Activated naive CD4-positive, alpha-beta T cell treated with anti-CD3 and anti-CD28 coated beads, Interleukin-2, amount 10 ng/mL, durations not matched to agents 7 days and 5 days (primary cell): ENCODE results near the gene KAZN.

Experiments used
- CTCF ChIA-PET: fragments of 350-600 bp; sonication (Branson Sonifier 250); formaldehyde crosslinking; loops from one replicate; lab custom pipeline; 2021; ENCODE audit warnings: antibody characterized with exemption; lab: Charles Lee
- DNase-seq: peaks from one replicate; pipeline ENCODE4 v3.0.0-alpha.2; 2020
- H3K27ac Mint-ChIP-seq: one replicate; pipeline ENCODE4 v1.8.0; 2021; ENCODE audit warnings: mild to moderate bottlenecking, moderate library complexity, mixed read lengths
- H3K27me3 Mint-ChIP-seq: one replicate; pipeline ENCODE4 v1.8.0; 2021; ENCODE audit warnings: mild to moderate bottlenecking, mixed read lengths
- H3K36me3 Mint-ChIP-seq: one replicate; pipeline ENCODE4 v1.8.0; 2021; ENCODE audit warnings: mixed read lengths
- H3K4me1 Mint-ChIP-seq: one replicate; pipeline ENCODE4 v1.8.0; 2021; ENCODE audit warnings: mixed read lengths
- H3K4me3 Mint-ChIP-seq: one replicate; pipeline ENCODE4 v1.8.0; 2021; ENCODE audit warnings: mild to moderate bottlenecking, moderate library complexity, mixed read lengths
- H3K9me3 Mint-ChIP-seq: one replicate; pipeline ENCODE4 v1.8.0; 2021; ENCODE audit warnings: mixed read lengths

The KAZN gene

DNA sequence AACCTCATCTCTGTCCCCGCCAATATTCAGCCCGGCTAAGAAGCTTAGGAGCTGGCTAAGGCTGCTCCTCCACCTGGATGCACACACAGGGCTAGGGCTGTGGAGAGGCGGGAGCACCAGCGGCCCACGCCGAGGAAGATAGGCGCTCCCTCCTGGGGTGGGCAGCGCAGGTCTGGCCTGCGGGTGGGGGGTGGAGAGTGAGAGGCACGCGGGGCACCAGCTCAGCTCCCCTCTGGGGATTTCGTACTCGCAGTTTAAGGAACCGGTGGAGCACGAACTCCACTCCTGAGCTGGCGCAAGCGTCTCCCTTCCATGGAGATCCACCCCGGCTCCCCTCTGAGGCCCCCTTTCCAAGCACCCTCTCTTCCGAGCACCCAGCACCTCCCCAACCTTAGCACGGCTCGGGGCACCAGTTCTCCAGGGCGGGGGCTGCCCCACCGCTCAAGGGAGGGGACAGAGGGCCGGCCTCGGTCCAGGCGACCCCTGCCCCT lies 433 bp upstream of the KAZN start:
- H3K4me3 Mint-ChIP-seq = no peak overlapping the region
- H3K9me3 Mint-ChIP-seq = no peaks in the 10 kb centered on the region
- peaks cover 51% of the 10 kb centered on the region for H3K27me3 Mint-ChIP-seq
- no peak overlapping the region for H3K27ac Mint-ChIP-seq
- no peaks in the 10 kb centered on the region for H3K36me3 Mint-ChIP-seq
- CTCF ChIA-PET = no interaction called here
- no peak for DNase-seq
- H3K4me1 Mint-ChIP-seq = no peaks in the 10 kb centered on the region

DNA sequence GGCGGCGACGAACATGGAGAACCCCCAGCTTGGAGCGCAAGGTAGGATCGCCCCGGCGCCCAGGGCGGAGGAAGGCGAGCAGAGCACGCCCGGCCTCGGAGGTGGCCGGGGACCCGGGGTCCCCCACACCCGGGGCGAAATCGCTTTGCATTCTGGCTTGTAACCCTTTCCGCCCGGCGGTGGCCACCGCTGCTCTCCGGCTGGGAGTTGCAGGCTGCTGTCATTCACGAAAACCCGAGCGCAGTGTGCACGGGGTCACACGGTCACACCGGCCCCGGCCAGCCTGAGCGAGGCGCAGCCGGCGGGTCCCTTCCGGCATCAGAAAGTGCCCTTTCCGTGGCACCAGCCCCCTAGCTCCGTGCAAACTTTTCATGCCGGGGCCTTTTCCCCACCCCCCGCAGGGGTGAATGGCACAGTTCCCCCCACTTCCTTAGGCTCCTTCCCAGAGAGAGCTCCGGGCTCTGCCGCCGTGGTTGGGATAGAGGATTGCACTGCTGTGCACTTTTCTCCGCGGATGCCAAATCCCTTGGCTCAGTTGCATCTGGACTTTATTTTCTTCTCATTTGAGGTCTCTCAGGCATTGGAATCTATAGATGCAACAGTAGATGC lies 802 bp downstream of the KAZN start:
- no peaks in the 10 kb centered on the region for H3K36me3 Mint-ChIP-seq
- H3K9me3 Mint-ChIP-seq = no peaks in the 10 kb centered on the region
- DNase-seq = no peak
- H3K27ac Mint-ChIP-seq = no peak overlapping the region
- H3K27me3 Mint-ChIP-seq = peaks cover 51% of the 10 kb centered on the region
- H3K4me3 Mint-ChIP-seq = no peak overlapping the region
- CTCF ChIA-PET = no interaction called here
- no peaks in the 10 kb centered on the region for H3K4me1 Mint-ChIP-seq

DNA sequence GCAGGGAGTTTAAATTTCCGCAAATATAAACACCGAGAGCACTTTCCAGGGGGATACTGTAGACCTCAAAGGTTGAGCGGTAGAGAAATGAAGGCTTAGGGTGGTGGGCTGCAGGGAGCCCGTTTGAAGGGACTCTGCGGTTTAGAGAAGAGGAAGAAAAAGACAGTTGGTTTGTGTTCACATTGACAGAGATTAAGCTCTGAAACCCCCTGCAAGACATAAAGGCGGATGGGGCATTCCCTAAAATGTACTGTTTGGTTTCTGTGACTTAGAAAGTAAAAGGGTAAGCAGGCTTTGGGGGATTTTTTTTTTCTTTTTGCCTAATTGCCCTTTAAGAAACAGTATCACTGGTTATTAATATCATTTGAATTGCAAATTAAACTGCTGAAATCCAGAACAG lies 1.3 kb downstream of the KAZN start:
- H3K27ac Mint-ChIP-seq = no peak overlapping the region
- CTCF ChIA-PET = no interaction called here
- peaks cover 51% of the 10 kb centered on the region for H3K27me3 Mint-ChIP-seq
- H3K9me3 Mint-ChIP-seq = no peaks in the 10 kb centered on the region
- H3K36me3 Mint-ChIP-seq = no peaks in the 10 kb centered on the region
- no peak overlapping the region for H3K4me3 Mint-ChIP-seq
- DNase-seq = no peak
- no peaks in the 10 kb centered on the region for H3K4me1 Mint-ChIP-seq

DNA sequence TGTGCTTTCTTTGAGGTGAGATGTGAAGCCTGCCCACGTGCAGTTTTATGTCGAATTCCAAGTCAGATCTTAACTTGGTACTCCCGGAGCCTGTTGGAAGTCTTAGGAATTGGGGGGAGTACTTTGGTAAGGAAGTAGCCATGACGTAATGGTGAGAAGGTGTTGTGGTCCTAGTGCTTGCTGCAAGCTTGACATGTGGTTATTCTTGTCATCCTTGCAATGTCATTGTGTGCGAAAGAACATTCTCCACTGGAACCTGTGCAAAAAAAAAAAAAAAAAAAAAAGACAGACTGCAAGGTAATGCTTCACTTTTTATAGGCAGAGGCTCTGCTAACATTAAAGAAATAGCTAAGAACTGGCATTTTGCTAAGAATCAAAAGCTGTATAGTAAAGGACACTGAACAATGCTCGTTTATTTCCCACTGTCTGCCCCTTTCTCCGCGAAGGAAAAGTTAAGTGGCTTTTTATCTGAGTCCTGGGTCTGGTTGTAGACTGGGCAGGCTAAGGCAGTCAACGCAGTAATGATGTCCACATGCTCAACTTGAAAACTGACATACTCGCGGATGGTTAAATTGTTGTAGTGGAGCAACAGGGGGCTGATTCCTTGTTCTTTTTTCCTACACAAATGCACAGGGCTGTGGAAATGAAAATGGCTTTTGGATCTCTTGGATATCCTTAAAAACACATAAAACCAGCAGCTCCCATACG lies 2.1 kb downstream of the KAZN start:
- CTCF ChIA-PET = no interaction called here
- no peak for DNase-seq
- Mint-ChIP-seq H3K27ac (no peak overlapping the region), H3K36me3 (no peaks in the 10 kb centered on the region), H3K4me1 (no peaks in the 10 kb centered on the region), H3K27me3 (peaks cover 51% of the 10 kb centered on the region), H3K9me3 (no peaks in the 10 kb centered on the region), H3K4me3 (no peak overlapping the region)

DNA sequence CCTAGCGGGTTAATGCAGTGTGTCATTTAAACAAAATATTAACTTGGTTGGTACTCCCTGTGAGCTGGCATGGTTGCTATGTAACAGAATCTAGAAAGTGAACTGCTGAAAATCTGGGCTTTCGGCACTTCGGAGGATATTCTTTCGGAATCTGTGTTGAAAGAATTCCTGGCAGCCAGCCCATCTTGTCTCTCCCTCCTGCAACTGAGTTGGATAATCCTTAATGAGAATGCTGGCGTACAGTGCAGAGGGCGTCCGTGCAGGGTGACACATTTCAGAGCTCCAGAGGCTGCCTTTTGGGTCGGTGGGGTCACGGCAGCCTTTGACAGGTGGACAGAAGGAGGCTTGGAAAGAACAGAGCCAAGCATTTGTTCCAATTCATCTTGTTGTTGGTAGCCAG lies 3.7 kb downstream of the KAZN start:
- H3K27me3 Mint-ChIP-seq = peaks cover 48% of the 10 kb centered on the region
- DNase-seq = no peak
- no peaks in the 10 kb centered on the region for H3K9me3 Mint-ChIP-seq
- H3K4me3 Mint-ChIP-seq = no peak overlapping the region
- CTCF ChIA-PET = no interaction called here
- no peaks in the 10 kb centered on the region for H3K4me1 Mint-ChIP-seq
- H3K36me3 Mint-ChIP-seq = no peaks in the 10 kb centered on the region
- no peak overlapping the region for H3K27ac Mint-ChIP-seq

DNA sequence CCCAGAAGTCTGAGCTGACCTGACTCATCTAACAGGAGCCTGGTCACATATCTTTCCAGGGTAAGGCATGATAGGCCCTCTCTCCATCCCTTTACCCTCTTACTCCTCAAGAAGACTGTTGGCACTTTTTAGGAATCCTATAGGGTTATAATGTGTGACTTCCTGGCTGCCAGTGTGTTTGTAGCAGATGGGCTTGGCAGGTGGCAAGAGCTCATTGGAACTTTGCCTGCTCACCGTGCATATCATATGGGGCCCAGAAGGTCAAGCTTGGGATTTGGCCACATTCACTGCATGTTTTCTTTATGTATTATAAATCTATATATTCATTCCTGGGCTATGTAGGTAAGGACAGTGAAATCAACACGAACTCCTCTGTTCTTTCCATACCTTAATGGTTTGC lies 5.2 kb downstream of the KAZN start:
- Mint-ChIP-seq H3K4me3 (no peak overlapping the region), H3K27ac (no peak overlapping the region), H3K27me3 (peaks cover 33% of the 10 kb centered on the region), H3K36me3 (no peaks in the 10 kb centered on the region), H3K4me1 (no peaks in the 10 kb centered on the region), H3K9me3 (no peaks in the 10 kb centered on the region)
- CTCF ChIA-PET = no interaction called here
- DNase-seq = no peak

DNA sequence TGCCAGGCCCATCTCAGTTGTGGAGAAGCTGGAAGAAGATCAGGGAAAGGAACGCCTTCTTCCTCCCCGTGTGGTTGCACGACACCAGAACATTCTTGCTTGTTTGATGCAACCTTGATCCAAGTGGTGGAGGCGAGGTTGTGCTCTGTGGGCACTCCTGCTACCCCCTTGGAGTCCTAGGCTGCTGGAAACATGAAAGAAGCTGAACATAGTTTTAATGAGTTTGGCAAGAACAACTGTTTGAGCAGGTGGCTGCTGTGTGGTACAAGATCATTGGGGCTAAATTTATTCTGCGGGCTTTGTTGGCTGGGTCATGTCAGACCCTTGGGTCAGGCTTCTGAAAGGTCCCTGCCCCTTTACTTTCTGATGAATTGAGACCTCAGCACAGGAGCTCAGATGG lies 5.9 kb downstream of the KAZN start:
- Mint-ChIP-seq H3K36me3 (no peaks in the 10 kb centered on the region), H3K27me3 (peaks cover 25% of the 10 kb centered on the region), H3K4me1 (no peaks in the 10 kb centered on the region), H3K27ac (no peak overlapping the region), H3K9me3 (no peaks in the 10 kb centered on the region), H3K4me3 (no peak overlapping the region)
- DNase-seq = no peak
- CTCF ChIA-PET = no interaction called here

DNA sequence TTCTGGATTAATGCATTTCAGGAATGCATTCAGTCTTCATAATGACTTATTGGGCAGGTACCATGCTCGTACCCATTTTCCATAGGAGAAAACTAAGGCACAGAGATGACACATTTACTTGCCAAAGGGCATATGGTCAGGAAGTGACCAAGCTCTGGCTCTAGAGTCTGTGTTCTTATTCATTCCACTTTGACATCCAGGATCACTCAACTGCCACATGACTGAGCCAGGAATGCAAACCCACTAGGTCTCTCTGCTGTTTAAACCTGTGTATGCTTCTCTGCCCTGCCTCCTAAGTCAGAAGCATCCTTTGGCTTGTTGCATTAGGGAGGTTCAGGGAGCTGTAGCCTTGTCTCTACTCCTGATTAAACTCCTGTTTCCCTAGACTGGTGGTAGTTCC lies 7.5 kb downstream of the KAZN start:
- Mint-ChIP-seq H3K27me3 (peaks cover 10% of the 10 kb centered on the region), H3K27ac (no peak overlapping the region), H3K36me3 (no peaks in the 10 kb centered on the region), H3K9me3 (no peaks in the 10 kb centered on the region), H3K4me3 (no peak overlapping the region), H3K4me1 (no peaks in the 10 kb centered on the region)
- DNase-seq = no peak
- CTCF ChIA-PET = no interaction called here

DNA sequence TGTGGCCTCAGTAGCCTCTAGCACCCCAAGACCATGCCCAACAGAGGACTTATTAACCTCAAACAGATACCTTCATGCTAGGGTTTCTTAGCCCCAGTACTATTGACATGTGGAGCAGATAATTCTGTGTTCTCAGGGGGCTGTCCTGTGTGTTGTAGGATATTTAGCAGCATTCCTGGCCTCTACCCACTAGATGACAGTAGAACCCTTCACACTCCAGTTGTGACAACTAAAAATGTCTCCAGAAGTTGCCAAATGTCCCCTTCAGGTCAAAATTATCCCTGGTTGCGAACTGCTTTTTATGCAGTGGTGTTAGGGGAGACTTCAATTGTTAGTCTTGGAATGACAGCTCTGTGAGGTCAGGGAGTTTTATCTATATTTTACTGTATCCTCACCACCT lies 8.1 kb downstream of the KAZN start:
- CTCF ChIA-PET = no interaction called here
- H3K27ac Mint-ChIP-seq = no peak overlapping the region
- no peaks in the 10 kb centered on the region for H3K36me3 Mint-ChIP-seq
- H3K9me3 Mint-ChIP-seq = no peaks in the 10 kb centered on the region
- peaks cover 4% of the 10 kb centered on the region for H3K27me3 Mint-ChIP-seq
- H3K4me1 Mint-ChIP-seq = no peaks in the 10 kb centered on the region
- no peak overlapping the region for H3K4me3 Mint-ChIP-seq
- no peak for DNase-seq

DNA sequence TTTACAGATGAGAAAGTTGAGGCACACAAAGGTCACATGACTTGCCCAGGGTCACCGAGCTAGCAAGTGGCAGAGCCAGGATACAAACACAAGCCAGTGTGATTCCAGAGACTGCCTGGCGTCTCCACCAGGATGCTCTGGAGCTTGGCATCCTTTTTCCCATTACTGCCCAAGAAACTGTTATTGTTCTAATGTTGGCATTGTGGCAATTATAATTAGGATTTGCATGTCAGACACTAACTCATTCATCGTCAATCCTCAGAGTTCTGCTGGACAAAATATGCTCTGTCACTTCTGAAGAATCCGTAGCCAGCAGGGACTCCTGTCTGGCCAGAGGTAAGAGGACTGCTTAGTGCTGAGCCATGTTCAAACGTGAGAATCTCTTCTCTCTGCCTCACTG lies 8.8 kb downstream of the KAZN start:
- Mint-ChIP-seq H3K27me3 (peaks cover 1% of the 10 kb centered on the region), H3K9me3 (no peaks in the 10 kb centered on the region), H3K4me3 (no peak overlapping the region), H3K36me3 (no peaks in the 10 kb centered on the region), H3K27ac (no peak overlapping the region), H3K4me1 (no peaks in the 10 kb centered on the region)
- CTCF ChIA-PET = no interaction called here
- DNase-seq = no peak

DNA sequence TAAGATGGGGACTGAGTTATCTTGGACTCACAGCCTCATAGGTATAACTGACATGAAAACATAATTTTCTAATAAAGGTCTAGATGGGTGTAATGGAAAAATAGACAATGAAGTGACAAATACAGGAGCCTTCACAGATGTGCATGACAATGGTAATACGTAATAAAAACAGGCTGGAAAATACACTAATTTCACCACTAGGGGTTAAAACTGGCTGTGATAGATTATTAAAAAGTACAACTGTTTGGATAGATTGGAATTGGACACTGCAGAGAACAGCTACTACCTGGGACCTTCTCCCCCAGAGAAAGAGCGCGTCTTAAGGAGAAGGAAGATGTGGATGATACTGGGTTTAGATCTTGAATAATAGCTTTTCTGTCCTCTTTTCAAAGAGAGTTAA lies 9.8 kb downstream of the KAZN start:
- Mint-ChIP-seq H3K4me3 (no peak overlapping the region), H3K27me3 (no peaks in the 10 kb centered on the region), H3K4me1 (no peaks in the 10 kb centered on the region), H3K27ac (no peak overlapping the region), H3K36me3 (no peaks in the 10 kb centered on the region), H3K9me3 (no peaks in the 10 kb centered on the region)
- no peak for DNase-seq
- CTCF ChIA-PET = no interaction called here

DNA sequence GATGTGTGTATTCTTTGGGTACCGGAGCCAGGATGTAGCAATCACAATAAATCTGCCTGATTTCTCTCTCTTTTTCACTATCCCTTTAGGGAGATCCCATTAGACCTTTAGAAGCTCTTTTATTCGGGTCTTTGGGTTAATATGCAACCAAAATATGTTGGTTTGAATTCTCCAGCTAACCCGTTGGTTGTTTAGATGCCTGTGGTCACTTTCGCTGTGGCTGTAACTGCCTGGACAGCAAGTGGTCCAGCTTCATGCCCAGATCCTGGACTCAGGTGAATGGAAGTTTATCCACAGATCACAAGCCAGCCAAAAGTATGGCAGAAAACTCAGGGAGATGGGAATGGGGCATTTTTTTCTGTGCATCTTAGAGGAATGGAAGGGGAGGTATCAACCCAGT lies 12.3 kb downstream of the KAZN start:
- DNase-seq = no peak
- Mint-ChIP-seq H3K9me3 (peaks cover 3% of the 10 kb centered on the region), H3K4me3 (no peak overlapping the region), H3K36me3 (no peaks in the 10 kb centered on the region), H3K27ac (no peak overlapping the region), H3K27me3 (no peaks in the 10 kb centered on the region), H3K4me1 (no peaks in the 10 kb centered on the region)
- CTCF ChIA-PET = no interaction called here

DNA sequence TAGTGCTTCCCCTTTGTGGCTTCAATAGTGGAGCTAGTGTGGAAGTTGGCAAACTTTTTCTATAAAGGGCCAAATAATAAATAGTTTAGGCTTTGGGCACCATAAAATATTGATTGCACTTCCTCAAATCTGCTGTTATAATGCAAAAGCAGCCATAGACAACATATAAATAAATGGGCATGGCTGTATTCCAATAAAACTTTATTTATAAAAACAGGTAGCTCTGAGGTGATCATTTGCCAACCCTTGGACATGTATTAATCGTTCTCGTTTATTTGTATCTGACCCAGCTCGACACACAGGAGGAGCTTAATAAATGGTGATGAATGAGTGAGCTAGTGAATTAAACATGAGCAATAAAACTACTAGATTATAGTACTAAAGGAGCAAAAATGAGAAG lies 13.3 kb downstream of the KAZN start:
- no peak for DNase-seq
- H3K4me3 Mint-ChIP-seq = no peak overlapping the region
- H3K9me3 Mint-ChIP-seq = peaks cover 3% of the 10 kb centered on the region
- no peak overlapping the region for H3K27ac Mint-ChIP-seq
- CTCF ChIA-PET = no interaction called here
- no peaks in the 10 kb centered on the region for H3K4me1 Mint-ChIP-seq
- H3K27me3 Mint-ChIP-seq = no peaks in the 10 kb centered on the region
- H3K36me3 Mint-ChIP-seq = no peaks in the 10 kb centered on the region

DNA sequence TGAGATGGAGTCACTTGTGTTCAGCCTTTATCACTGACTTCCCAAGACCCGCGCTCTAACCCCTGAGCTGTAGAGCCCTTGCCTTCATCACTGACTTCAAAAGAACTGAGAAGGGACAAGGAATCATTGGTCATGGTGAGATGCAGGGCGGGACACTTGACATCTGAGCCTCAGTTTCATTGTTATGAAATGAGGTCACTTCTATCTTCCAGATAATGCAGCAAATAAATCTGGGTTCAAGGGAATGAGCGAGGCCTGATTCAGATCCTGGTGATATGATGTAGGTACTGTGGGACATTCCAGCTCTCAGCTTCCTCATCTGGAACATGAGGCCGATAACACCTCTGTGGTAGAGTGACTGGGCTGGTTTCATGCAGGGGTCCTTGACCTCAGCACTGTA lies 13.8 kb downstream of the KAZN start:
- H3K27me3 Mint-ChIP-seq = no peaks in the 10 kb centered on the region
- no peaks in the 10 kb centered on the region for H3K4me1 Mint-ChIP-seq
- H3K9me3 Mint-ChIP-seq = peaks cover 3% of the 10 kb centered on the region
- no peaks in the 10 kb centered on the region for H3K36me3 Mint-ChIP-seq
- CTCF ChIA-PET = no interaction called here
- no peak overlapping the region for H3K27ac Mint-ChIP-seq
- DNase-seq = no peak
- H3K4me3 Mint-ChIP-seq = no peak overlapping the region

DNA sequence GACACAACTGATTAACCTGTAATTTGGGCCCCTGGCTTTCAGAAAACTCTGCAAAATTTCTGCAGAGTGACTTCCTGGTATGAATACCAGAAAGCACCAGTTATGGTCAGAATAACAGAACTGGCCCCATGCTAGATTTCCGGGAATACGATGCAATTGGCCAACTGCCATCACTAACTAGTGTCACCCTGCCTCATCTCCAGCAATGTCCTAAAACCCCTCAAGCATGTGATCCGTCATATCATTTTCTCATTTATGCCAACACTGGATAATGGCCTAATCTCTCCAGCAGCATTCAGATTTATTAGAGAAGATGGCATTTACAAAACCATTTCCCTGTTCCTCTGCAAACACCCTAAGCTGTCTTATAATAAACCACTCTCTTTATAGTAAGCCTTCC lies 15.4 kb downstream of the KAZN start:
- no peak for DNase-seq
- Mint-ChIP-seq H3K4me3 (no peak overlapping the region), H3K36me3 (no peaks in the 10 kb centered on the region), H3K27ac (no peak overlapping the region), H3K4me1 (no peaks in the 10 kb centered on the region), H3K9me3 (peaks cover 6% of the 10 kb centered on the region), H3K27me3 (peaks cover 3% of the 10 kb centered on the region)
- CTCF ChIA-PET = no interaction called here
